CD14-positive monocyte (primary cell): ENCODE data around the gene SDCBP2. TPM values are rescaled to one million over a fixed set of nuclear protein-coding genes. Genes with fewer than 3 reads are reported as not detected.

Source experiments
- DNase-seq, 3 donors: peaks; one replicate each; pipeline ENCODE4 v3.0.0-alpha.2; 2011 to 2022
- H2AFZ ChIP-seq: 2 replicates; pipeline ENCODE4 v1.6.0; 2012; ENCODE audit warnings: mild to moderate bottlenecking, low read depth, low read length, inconsistent platforms; ENCODE audit not compliant: insufficient read depth, poor library complexity, severe bottlenecking
- H3K27ac ChIP-seq, 2 donors: 1 replicate in 1 of 2; 2 replicates in 1 of 2; pipeline ENCODE4 v1.5.1; 2012 to 2013; ENCODE audit warnings: low read length in 2 of 2, control low read depth in 1 of 2, inconsistent platforms in 1 of 2, low read depth in 1 of 2, mild to moderate bottlenecking in 1 of 2
- H3K27me3 ChIP-seq, 2 donors: one replicate each; pipeline versions ENCODE4 v1.6.0 to v1.6.1; 2011 to 2013; ENCODE audit warnings: low read length in 2 of 2; ENCODE audit not compliant: control insufficient read depth in 2 of 2, insufficient read depth in 2 of 2
- H3K36me3 ChIP-seq, 2 donors: replicated peaks in 1 of 2; 1 replicate in 1 of 2; 2 replicates in 1 of 2; pipeline versions ENCODE4 v1.5.1 to v1.6.1; 2012 to 2013; ENCODE audit warnings: low read length in 2 of 2, control low read depth in 1 of 2, inconsistent platforms in 1 of 2, mild to moderate bottlenecking in 1 of 2; ENCODE audit not compliant: insufficient read depth in 2 of 2, control insufficient read depth in 1 of 2
- H3K4me1 ChIP-seq, 2 donors: 1 replicate in 1 of 2; 2 replicates in 1 of 2; pipeline versions ENCODE4 v1.5.1 to v1.6.1; 2012 to 2013; ENCODE audit warnings: low read length in 2 of 2, control low read depth in 1 of 2, inconsistent platforms in 1 of 2, mild to moderate bottlenecking in 1 of 2, moderate library complexity in 1 of 2; ENCODE audit not compliant: insufficient read depth in 2 of 2, control insufficient read depth in 1 of 2
- H3K4me2 ChIP-seq: replicated peaks from 2 replicates; pipeline ENCODE3; 2012; ENCODE audit warnings: low read length, moderate library complexity, mild to moderate bottlenecking; ENCODE audit not compliant: poor library complexity, severe bottlenecking; ENCODE audit errors: extremely low read depth
- H3K4me3 ChIP-seq, 3 experiments: fragments of 200-600 bp in 1 of 3; sonication (generic) in 1 of 3; replicated peaks in 1 of 3; 1 replicate in 2 of 3; 2 replicates in 1 of 3; pipeline ENCODE4 v1.5.1; 2011 to 2013; ENCODE audit warnings: low read length in 3 of 3, mild to moderate bottlenecking in 3 of 3, control low read depth in 2 of 3, low read depth in 2 of 3, inconsistent platforms in 1 of 3, moderate library complexity in 1 of 3
- H3K79me2 ChIP-seq: 2 replicates; pipeline ENCODE4 v1.6.0; 2012; ENCODE audit warnings: mild to moderate bottlenecking, control low read depth, inconsistent platforms, low read length, moderate library complexity; ENCODE audit not compliant: insufficient read depth
- H3K9ac ChIP-seq: 2 replicates; pipeline ENCODE4 v1.6.0; 2017; ENCODE audit warnings: low read length, mild to moderate bottlenecking; ENCODE audit not compliant: insufficient read depth, poor library complexity, severe bottlenecking
- H3K9me3 ChIP-seq, 2 donors: replicated peaks in 1 of 2; 1 replicate in 1 of 2; 2 replicates in 1 of 2; pipeline versions ENCODE4 v1.5.1 to v1.6.1; 2012 to 2013; ENCODE audit warnings: low read length in 2 of 2, control low read depth in 1 of 2; ENCODE audit not compliant: control insufficient read depth in 1 of 2, insufficient read depth in 1 of 2
- H4K20me1 ChIP-seq: 2 replicates; pipeline ENCODE4 v1.6.0; 2012; ENCODE audit warnings: mild to moderate bottlenecking, low read length, control low read depth, moderate library complexity; ENCODE audit not compliant: insufficient read depth
- H3K27ac Mint-ChIP-seq, 7 donors: one replicate each; pipeline ENCODE4 v1.8.0; 2020; ENCODE audit warnings: mild to moderate bottlenecking in 7 of 7, mixed read lengths in 7 of 7, moderate library complexity in 6 of 7, inconsistent platforms in 2 of 7
- H3K27me3 Mint-ChIP-seq, 3 donors: one replicate each; pipeline ENCODE4 v1.8.0; 2021 to 2022; ENCODE audit warnings: low read depth in 3 of 3, mild to moderate bottlenecking in 3 of 3, mixed read lengths in 3 of 3, moderate library complexity in 3 of 3, inconsistent platforms in 1 of 3
- H3K36me3 Mint-ChIP-seq, 2 donors: one replicate each; pipeline ENCODE4 v1.8.0; 2020; ENCODE audit warnings: mixed read lengths in 2 of 2, inconsistent platforms in 1 of 2, mild to moderate bottlenecking in 1 of 2
- H3K4me1 Mint-ChIP-seq: one replicate; pipeline ENCODE4 v1.8.0; 2020; ENCODE audit warnings: mild to moderate bottlenecking, mixed read lengths
- H3K4me3 Mint-ChIP-seq, 2 donors: one replicate each; pipeline ENCODE4 v1.8.0; 2020; ENCODE audit warnings: mild to moderate bottlenecking in 2 of 2, mixed read lengths in 2 of 2, moderate library complexity in 1 of 2
- H3K9me3 Mint-ChIP-seq, 7 donors: one replicate each; pipeline ENCODE4 v1.8.0; 2020 to 2022; ENCODE audit warnings: mixed read lengths in 7 of 7, mild to moderate bottlenecking in 6 of 7, moderate library complexity in 6 of 7, inconsistent platforms in 2 of 7
- WGBS: methylation state at CpG from one replicate; pipeline ENCODE4 v1.1.5; 2013; ENCODE audit warnings: missing lambda C conversion rate; ENCODE audit not compliant: insufficient coverage; 5-methylcytosine and 5-hydroxymethylcytosine counted together
- intact Hi-C, 2 donors: fragments of 100-400 bp; cut with micrococcal nuclease; formaldehyde crosslinking; loops; one replicate each; pipeline versions ENCODE4 v1.15.0 to v1.15.1; 2023
- polyA plus RNA-seq, 3 donors: library from polyadenylated mRNA; depleted of rRNA in 1 of 3; unstranded in 2 of 3; stranded (reverse) in 1 of 3; fragments of 300-500 nt in 2 of 3; fragments of >200 nt in 1 of 3; fragmentation: Illumina TruSeq in 2 of 3; gene quantifications; 1 replicate in 2 of 3; 2 replicates in 1 of 3; pipeline ENCODE4 v1.2.3, GENCODE V29; 2012 to 2021
- TF ChIP-seq, protein P1 (sequence below): fragments of 200-600 bp; IDR thresholded peaks from one replicate; pipeline ENCODE4 v1.8.0; 2022; ENCODE audit warnings: antibody characterized with exemption, mild to moderate bottlenecking

Gene SDCBP2
- polyA plus RNA-seq, 3 donors = 0.69 to 1.0 (median 0.71) TPM

DNA sequence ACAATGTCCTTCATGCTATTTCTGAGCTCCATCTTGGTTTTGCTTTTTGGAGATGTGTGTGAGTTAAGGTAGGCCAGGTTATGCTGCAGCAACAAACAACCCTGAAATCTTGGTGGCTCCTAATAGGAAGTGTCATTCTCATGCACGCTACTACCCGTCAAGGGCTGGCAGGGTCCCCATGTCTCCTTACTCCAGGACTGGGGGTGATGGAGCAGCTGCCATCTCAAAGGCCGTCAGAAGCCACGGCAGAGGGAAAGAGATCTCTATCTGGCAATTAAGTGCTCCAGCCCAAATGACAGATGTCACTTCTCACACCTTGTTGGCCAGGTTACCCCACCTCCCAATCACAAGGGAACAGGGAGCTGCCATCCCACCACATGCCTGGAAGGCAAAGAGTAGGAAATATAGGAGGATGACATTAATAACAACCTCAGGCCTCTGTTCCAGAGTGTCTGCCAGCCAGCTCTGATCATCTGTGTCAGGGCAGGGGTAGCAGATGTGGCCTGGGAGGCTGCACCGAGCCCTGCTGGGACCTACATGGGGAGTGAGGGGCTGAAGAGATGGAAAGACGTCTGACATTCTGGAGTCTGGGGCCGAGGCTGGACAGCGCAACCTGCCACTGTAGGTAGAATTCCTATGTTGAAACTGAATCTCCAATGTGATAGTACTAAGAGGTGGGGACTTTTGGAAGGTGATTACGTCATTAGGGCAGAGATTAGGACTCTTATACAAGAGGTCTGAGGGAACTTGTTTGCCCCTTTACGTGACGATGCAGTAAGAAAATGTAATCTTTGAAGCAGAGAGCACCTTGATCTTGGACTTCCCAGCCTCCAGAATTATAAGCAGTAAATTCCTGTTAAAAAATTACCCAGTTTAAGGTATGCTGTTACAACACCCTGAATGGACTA, 4.8 kb upstream of the SDCBP2 start:
- Histone ChIP-seq H3K4me2 (no peak overlapping the region), H4K20me1 (peaks cover 40% of the 10 kb centered on the region), H3K27ac (no peak overlapping the region), H3K27me3 (no peaks in the 10 kb centered on the region), H3K4me3 (no peak overlapping the region), H3K9me3 (no peaks in the 10 kb centered on the region), H2AFZ (no peak overlapping the region), H3K79me2 (peaks cover 15% of the 10 kb centered on the region), H3K4me1 (peaks cover 14 to 18% of the 10 kb centered on the region in 2 donors), H3K9ac (no peak overlapping the region), H3K36me3 (no peaks in the 10 kb centered on the region)
- peak overlapping the region in 2 of 7 donors; percentile 46 to 58 for H3K27ac Mint-ChIP-seq
- WGBS = 97% methylated on average over 7 of the region's 11 CpGs
- intact Hi-C loops = loop anchor here in 1 of 2 donors (10.0 kb wide), 1 partner anchor 1131 kb away; no protein-coding TSS in a partner anchor
- H3K36me3 Mint-ChIP-seq = peaks cover 23 to 28% of the 10 kb centered on the region in 2 donors
- H3K27me3 Mint-ChIP-seq = peaks cover 0 to 9% (median 4%) of the 10 kb centered on the region in 3 donors
- no peak overlapping the region for H3K4me3 Mint-ChIP-seq
- TF ChIP-seq, protein P1, sequence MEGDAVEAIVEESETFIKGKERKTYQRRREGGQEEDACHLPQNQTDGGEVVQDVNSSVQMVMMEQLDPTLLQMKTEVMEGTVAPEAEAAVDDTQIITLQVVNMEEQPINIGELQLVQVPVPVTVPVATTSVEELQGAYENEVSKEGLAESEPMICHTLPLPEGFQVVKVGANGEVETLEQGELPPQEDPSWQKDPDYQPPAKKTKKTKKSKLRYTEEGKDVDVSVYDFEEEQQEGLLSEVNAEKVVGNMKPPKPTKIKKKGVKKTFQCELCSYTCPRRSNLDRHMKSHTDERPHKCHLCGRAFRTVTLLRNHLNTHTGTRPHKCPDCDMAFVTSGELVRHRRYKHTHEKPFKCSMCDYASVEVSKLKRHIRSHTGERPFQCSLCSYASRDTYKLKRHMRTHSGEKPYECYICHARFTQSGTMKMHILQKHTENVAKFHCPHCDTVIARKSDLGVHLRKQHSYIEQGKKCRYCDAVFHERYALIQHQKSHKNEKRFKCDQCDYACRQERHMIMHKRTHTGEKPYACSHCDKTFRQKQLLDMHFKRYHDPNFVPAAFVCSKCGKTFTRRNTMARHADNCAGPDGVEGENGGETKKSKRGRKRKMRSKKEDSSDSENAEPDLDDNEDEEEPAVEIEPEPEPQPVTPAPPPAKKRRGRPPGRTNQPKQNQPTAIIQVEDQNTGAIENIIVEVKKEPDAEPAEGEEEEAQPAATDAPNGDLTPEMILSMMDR = no peak
- peaks cover 0 to 2% (median 0%) of the 10 kb centered on the region in 7 donors for H3K9me3 Mint-ChIP-seq
- DNase-seq = no peak
- H3K4me1 Mint-ChIP-seq = peaks cover 31% of the 10 kb centered on the region

DNA sequence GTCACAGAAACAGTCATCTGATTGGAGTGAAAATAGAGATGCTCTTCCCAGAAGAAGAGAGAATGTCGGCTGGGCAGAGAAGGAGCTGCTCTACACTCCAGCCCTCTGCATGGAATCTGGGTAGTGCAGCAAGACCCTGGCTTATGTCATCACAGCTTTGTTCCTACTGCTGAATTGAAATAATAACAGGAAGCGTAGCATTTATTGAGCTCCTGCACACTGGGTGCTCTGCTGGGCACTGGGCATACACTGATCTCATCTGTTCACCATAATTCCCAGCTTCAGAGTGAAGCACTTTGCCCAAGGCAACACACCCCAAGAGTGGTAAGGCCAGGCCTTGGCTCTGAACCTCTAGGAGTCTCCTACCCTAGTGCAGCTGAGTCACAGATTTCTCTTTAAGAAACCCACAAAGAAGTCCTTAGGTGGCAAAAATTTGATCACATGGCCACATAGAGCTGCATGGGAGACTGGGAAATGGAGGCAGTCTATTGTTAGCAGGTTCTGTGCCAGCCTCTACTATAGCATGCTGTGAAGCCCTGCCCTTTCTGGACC, 3.9 kb upstream of the SDCBP2 start:
- Mint-ChIP-seq H3K27ac (peak overlapping the region in 1 of 7 donors; percentile 52), H3K4me3 (no peak overlapping the region), H3K36me3 (peaks cover 23 to 28% of the 10 kb centered on the region in 2 donors), H3K4me1 (peaks cover 34% of the 10 kb centered on the region), H3K9me3 (peaks cover 0 to 2% (median 0%) of the 10 kb centered on the region in 7 donors), H3K27me3 (peaks cover 0 to 9% (median 4%) of the 10 kb centered on the region in 3 donors)
- H4K20me1 ChIP-seq = peaks cover 40% of the 10 kb centered on the region
- H3K27ac ChIP-seq = no peak overlapping the region
- no peak overlapping the region for H3K4me2 ChIP-seq
- H2AFZ ChIP-seq = no peak overlapping the region
- no peak overlapping the region for H3K4me3 ChIP-seq
- no peak overlapping the region for H3K9ac ChIP-seq
- intact Hi-C loops = loop anchor here in 1 of 2 donors (10.0 kb wide), 1 partner anchor 1132 kb away; no protein-coding TSS in a partner anchor
- H3K4me1 ChIP-seq = peaks cover 14 to 18% of the 10 kb centered on the region in 2 donors
- no peaks in the 10 kb centered on the region for H3K36me3 ChIP-seq
- WGBS = 91% methylated on average over 1 of the region's 2 CpGs
- H3K79me2 ChIP-seq = peaks cover 23% of the 10 kb centered on the region
- no peaks in the 10 kb centered on the region for H3K9me3 ChIP-seq
- TF ChIP-seq, protein P1 = no peak
- no peak for DNase-seq
- H3K27me3 ChIP-seq = no peaks in the 10 kb centered on the region
